Right atrium auricular region (tissue), 2 donors: ENCODE data around the gene ITFG2. TPM values are rescaled to one million over a fixed set of nuclear protein-coding genes. Genes with fewer than 3 reads are reported as not detected.

Experiments
- DNase-seq: peaks from one replicate; pipeline ENCODE4 v3.0.0-alpha.2; 2019; ENCODE audit warnings: low spot score
- H3K27ac ChIP-seq, 2 donors: fragments of 200-600 bp; sonication (generic); 1 replicate in 1 of 2; 2 replicates in 1 of 2; pipeline ENCODE4 v1.5.1; 2016 to 2019
- H3K27me3 ChIP-seq, 2 donors: fragments of 200-600 bp; sonication (generic); one replicate each; pipeline versions ENCODE4 v1.5.1 to v1.6.0; 2017 to 2019
- H3K36me3 ChIP-seq: fragments of 200-600 bp; sonication (generic); one replicate; pipeline ENCODE4 v1.5.1; 2016
- H3K4me1 ChIP-seq, 2 donors: fragments of 200-600 bp; sonication (generic); one replicate each; pipeline versions ENCODE4 v1.5.1 to v1.6.0; 2017 to 2019
- H3K4me3 ChIP-seq, 2 donors: fragments of 200-600 bp; sonication (generic); 1 replicate in 1 of 2; 2 replicates in 1 of 2; pipeline ENCODE4 v1.5.1; 2017 to 2019; ENCODE audit warnings: mild to moderate bottlenecking in 1 of 2, moderate library complexity in 1 of 2
- H3K9me3 ChIP-seq, 2 donors: fragments of 200-600 bp; sonication (generic); one replicate each; pipeline ENCODE4 v1.5.1; 2019
- total RNA-seq, 2 donors: library from RNA; depleted of rRNA; stranded (reverse); fragments of >200 nt; gene quantifications; one replicate each; pipeline ENCODE4 v1.1.0, GENCODE V29; 2016
- TF ChIP-seq, protein P1 (sequence below), 2 donors: fragments of 200-600 bp; sonication (generic); IDR thresholded peaks; one replicate each; pipeline ENCODE4 v1.5.1; 2019; ENCODE audit warnings: antibody characterized with exemption in 2 of 2

ITFG2 gene
- total RNA-seq, 2 donors from 2014 or later, result 12.7 to 13.7 TPM

DNA sequence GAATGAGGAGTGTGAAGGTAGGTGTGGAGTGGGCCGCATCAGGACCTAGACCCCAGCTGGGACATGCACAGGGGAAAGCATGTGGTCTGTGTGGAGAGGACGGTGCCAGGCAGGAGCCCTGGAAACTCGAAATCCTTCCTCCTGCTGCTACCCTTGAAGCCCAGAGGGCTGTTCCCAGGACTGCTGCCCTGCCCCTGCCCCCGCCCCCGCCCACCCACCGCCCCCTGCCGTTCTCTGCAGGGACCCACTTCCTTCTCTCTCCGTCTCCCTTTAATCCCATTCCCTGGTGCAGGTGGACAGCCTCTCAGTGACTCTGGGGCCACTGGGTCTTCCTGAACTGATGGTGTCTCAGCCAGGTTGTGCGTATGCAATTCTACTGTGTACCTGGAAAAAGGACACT is 8.0 kb downstream of the ITFG2 start:
- TF ChIP-seq, protein P1, sequence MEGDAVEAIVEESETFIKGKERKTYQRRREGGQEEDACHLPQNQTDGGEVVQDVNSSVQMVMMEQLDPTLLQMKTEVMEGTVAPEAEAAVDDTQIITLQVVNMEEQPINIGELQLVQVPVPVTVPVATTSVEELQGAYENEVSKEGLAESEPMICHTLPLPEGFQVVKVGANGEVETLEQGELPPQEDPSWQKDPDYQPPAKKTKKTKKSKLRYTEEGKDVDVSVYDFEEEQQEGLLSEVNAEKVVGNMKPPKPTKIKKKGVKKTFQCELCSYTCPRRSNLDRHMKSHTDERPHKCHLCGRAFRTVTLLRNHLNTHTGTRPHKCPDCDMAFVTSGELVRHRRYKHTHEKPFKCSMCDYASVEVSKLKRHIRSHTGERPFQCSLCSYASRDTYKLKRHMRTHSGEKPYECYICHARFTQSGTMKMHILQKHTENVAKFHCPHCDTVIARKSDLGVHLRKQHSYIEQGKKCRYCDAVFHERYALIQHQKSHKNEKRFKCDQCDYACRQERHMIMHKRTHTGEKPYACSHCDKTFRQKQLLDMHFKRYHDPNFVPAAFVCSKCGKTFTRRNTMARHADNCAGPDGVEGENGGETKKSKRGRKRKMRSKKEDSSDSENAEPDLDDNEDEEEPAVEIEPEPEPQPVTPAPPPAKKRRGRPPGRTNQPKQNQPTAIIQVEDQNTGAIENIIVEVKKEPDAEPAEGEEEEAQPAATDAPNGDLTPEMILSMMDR (IDR thresholded peaks at IDR 0.05), result no peak
- DNase-seq, result no peak
- no peak overlapping the region for H3K27ac ChIP-seq
- H3K4me3 ChIP-seq, result no peak overlapping the region
- H3K4me1 ChIP-seq, result no peaks in the 10 kb centered on the region
- peaks cover 68% of the 10 kb centered on the region for H3K36me3 ChIP-seq
- no peaks in the 10 kb centered on the region for H3K9me3 ChIP-seq
- no peaks in the 10 kb centered on the region for H3K27me3 ChIP-seq

DNA sequence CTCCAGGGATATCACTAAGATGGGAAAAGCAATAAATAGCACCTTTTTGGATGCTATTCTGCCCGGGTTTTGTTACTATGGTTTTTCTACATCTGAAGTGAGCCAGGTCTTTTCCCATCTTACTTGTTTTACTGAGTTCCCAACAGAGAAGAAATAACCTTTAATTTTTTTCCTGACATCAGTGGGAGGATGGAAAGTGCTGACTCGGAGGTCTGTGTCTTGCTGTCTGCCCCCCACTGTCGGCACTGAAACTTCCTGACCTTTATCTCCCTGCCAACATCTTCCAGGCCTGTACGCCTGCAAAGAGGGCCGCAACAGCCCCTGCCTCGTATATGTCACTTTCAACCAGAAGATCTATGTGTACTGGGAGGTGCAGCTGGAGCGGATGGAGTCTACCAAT is 11.0 kb downstream of the ITFG2 start:
- H3K36me3 ChIP-seq, result peaks cover 89% of the 10 kb centered on the region
- H3K27ac ChIP-seq, result no peak overlapping the region
- no peaks in the 10 kb centered on the region for H3K9me3 ChIP-seq
- no peaks in the 10 kb centered on the region for H3K27me3 ChIP-seq
- TF ChIP-seq, protein P1 (IDR thresholded peaks at IDR 0.05), result no peak
- no peak overlapping the region for H3K4me3 ChIP-seq
- DNase-seq, result no peak
- H3K4me1 ChIP-seq, result no peaks in the 10 kb centered on the region

DNA sequence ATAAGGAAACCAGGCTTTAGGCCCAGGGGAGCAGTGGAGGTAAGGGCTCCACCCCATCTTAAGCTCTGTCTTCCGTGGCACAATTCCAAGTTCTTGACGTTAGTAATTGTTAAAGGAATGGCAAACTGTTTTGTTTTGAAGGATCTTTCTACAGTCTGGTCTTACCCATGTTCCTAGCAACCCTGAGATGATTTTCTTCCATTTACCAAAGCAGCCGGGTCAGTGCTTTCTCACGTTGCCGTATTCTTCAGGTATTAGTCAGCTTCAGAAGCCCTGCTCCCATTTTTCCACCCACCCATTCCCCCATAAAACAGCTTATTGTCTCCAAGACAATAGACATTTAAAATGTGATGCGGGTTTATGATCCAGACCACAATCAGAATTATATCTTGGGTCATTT is 12.1 kb downstream of the ITFG2 start:
- H3K27ac ChIP-seq, result no peak overlapping the region
- TF ChIP-seq, protein P1 (IDR thresholded peaks at IDR 0.05), result no peak
- H3K4me1 ChIP-seq, result no peaks in the 10 kb centered on the region
- H3K27me3 ChIP-seq, result no peaks in the 10 kb centered on the region
- DNase-seq, result no peak
- H3K9me3 ChIP-seq, result no peaks in the 10 kb centered on the region
- peaks cover 86% of the 10 kb centered on the region for H3K36me3 ChIP-seq
- H3K4me3 ChIP-seq, result no peak overlapping the region

DNA sequence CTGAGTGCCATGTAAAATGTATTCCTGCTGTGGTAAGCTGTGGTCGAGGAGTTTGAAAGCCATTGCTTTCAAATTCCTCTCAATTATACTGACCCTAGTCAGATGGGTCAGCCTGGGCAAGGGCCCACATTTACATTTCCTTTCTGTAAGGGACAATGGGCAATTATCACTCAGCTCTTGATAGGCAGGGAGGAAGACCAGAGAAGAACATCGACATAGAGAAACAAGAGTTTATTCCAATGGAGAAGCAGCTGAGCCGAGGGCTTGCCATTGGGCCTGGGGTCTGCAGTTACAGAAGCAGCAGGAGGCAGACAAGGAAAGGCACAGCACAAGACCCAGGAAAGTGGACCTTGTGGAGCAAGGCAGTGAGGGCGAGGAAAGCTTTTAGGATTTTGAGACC is 12.7 kb downstream of the ITFG2 start:
- Histone ChIP-seq H3K4me1 (no peaks in the 10 kb centered on the region), H3K9me3 (no peaks in the 10 kb centered on the region), H3K4me3 (no peak overlapping the region), H3K27me3 (no peaks in the 10 kb centered on the region), H3K27ac (no peak overlapping the region), H3K36me3 (peaks cover 88% of the 10 kb centered on the region)
- DNase-seq, result no peak
- TF ChIP-seq, protein P1 (IDR thresholded peaks at IDR 0.05), result no peak

DNA sequence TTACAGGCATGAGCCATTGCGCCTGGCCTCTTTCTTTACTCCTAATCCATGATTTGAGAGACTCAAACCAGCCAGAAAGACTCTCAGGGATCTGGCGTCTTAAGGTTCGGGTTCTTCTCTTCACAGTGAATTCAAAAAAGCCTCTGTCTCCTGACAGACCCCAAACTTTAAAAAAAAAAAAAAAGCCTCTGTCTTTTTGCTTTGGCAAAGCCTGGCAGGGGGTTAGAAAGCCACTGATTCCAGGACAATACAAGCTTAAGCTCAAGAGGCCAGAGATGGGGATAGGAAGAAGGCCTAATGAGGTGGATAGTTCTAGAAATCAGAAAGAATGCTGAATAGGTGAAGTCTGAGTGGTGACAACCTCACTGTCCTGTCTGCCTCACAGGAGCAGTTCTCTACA is 13.6 kb downstream of the ITFG2 start:
- H3K27ac ChIP-seq, result no peak overlapping the region
- no peak for DNase-seq
- no peaks in the 10 kb centered on the region for H3K4me1 ChIP-seq
- H3K36me3 ChIP-seq, result peaks cover 84% of the 10 kb centered on the region
- H3K9me3 ChIP-seq, result no peaks in the 10 kb centered on the region
- no peak overlapping the region for H3K4me3 ChIP-seq
- TF ChIP-seq, protein P1 (IDR thresholded peaks at IDR 0.05), result no peak
- no peaks in the 10 kb centered on the region for H3K27me3 ChIP-seq

DNA sequence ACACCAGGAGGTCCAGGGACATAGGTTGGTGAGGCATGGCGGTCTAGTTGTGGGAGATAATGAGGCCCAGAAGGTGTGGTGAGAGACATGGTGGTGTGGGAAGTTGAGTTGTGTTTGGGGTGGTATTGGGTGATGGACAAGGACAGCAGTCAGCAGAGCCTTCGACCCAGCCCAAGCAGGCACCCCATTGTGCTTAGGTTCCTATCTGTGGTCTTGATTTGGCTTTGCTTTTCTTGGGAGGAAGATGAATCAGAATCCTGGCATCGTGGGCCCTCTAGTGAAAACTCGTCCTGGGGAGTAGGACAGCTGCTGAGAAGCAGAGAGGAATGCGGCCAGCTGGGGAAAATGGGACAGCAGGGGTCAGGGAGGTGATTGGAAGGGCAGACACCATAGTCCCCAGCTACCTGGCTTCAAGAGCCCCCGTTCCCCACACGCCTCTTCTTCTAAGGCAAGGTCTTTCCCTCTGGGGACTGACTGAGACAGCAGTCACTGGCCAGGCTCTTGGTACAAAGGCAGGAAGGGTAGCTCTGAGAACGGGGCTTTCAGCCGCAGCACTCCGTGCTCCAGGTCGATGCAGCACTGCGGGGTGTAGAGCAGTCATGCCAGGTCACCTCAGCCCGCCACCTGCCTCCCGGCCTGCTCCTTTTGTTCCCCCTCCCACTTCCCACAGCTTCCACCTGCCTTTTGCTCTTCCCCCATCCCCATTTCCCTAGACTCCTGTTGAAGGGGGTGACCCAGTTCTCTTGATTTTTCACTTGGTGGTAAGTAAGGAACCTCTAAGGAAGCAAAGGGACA is 14.4 kb downstream of the ITFG2 start:
- no peak for DNase-seq
- H3K27ac ChIP-seq, result no peak overlapping the region
- H3K36me3 ChIP-seq, result peaks cover 75% of the 10 kb centered on the region
- no peaks in the 10 kb centered on the region for H3K9me3 ChIP-seq
- H3K27me3 ChIP-seq, result no peaks in the 10 kb centered on the region
- no peak overlapping the region for H3K4me3 ChIP-seq
- TF ChIP-seq, protein P1 (IDR thresholded peaks at IDR 0.05), result no peak
- no peaks in the 10 kb centered on the region for H3K4me1 ChIP-seq
